Lower lobe of right lung (tissue), 2 donors: ENCODE results near the gene FLRT1. TPM values are rescaled to one million over a fixed set of nuclear protein-coding genes. Genes with fewer than 3 reads are reported as not detected.

Source experiments
- ATAC-seq, 2 donors: fragments of 200-7000 bp; cut with Tn5 transposase; one replicate each; pipeline ENCODE4 v1.9.1; 2020 to 2022; ENCODE audit warnings: mild to moderate bottlenecking in 2 of 2, moderate library complexity in 2 of 2
- DNase-seq: peaks from one replicate; pipeline ENCODE4 v3.0.0-alpha.2; 2020
- H3K27ac ChIP-seq: fragments of 200-600 bp; one replicate; pipeline ENCODE4 v1.8.0; 2022
- H3K27me3 ChIP-seq: fragments of 200-600 bp; one replicate; pipeline ENCODE4 v1.8.0; 2022; ENCODE audit warnings: low read depth
- H3K36me3 ChIP-seq: fragments of 200-600 bp; one replicate; pipeline ENCODE4 v1.8.0; 2022; ENCODE audit warnings: mild to moderate bottlenecking
- H3K4me1 ChIP-seq: fragments of 200-600 bp; one replicate; pipeline ENCODE4 v1.8.0; 2022
- H3K4me3 ChIP-seq: fragments of 200-600 bp; one replicate; pipeline ENCODE4 v1.8.0; 2022; ENCODE audit warnings: mild to moderate bottlenecking
- H3K9me3 ChIP-seq: fragments of 200-600 bp; one replicate; pipeline ENCODE4 v1.8.0; 2022
- CTCF ChIP-seq: fragments of 200-600 bp; IDR thresholded peaks from one replicate; pipeline ENCODE4 v1.8.0; 2022; ENCODE audit warnings: antibody characterized with exemption, mild to moderate bottlenecking
- intact Hi-C: fragments of 100-400 bp; cut with DNase I; formaldehyde crosslinking; loops from one replicate; pipeline ENCODE4 v1.11.0; 2022
- total RNA-seq: library from RNA; stranded (reverse); fragmentation: NEBNext Ultra II Directional; extraction: Animal tissue kit (Norgen Biotek cat#: 25700); gene quantifications from one replicate; pipeline ENCODE4 v1.2.1, GENCODE V29; 2021
- donor health status: DM: no; HTN: yes; CAD: no; lungs with severe emphysema.

Gene FLRT1
- total RNA-seq, 1 donor from 2014 or later, result not detected

GRCh38 chr11:64022125-64022784 is 13.5 kb upstream of the FLRT1 start:
- intact Hi-C loops, result no loop called here
- no peak for TF ChIP-seq CTCF
- H3K27ac ChIP-seq, result no peak overlapping the region
- no peaks in the 10 kb centered on the region for H3K4me1 ChIP-seq
- H3K36me3 ChIP-seq, result no peaks in the 10 kb centered on the region
- ATAC-seq (no peak), DNase-seq (no peak)
- no peak overlapping the region for H3K4me3 ChIP-seq
- no peaks in the 10 kb centered on the region for H3K27me3 ChIP-seq
- H3K9me3 ChIP-seq, result no peaks in the 10 kb centered on the region

- Histone ChIP-seq H3K4me1 (peaks cover 12% of the 10 kb centered on the region), H3K36me3 (no peaks in the 10 kb centered on the region), H3K9me3 (no peaks in the 10 kb centered on the region), H3K4me3 (no peak overlapping the region), H3K27ac (no peak overlapping the region), H3K27me3 (no peaks in the 10 kb centered on the region)
- DNase-seq (no peak), ATAC-seq (no peak)
- intact Hi-C loops, result no loop called here
- no peak for TF ChIP-seq CTCF
These were observed 11.7 kb upstream of the FLRT1 start for GRCh38 chr11:64023712-64024710.

- no peak overlapping the region for H3K27ac ChIP-seq
- H3K4me3 ChIP-seq, result no peak overlapping the region
- DNase-seq (no peak), ATAC-seq (no peak)
- no peaks in the 10 kb centered on the region for H3K9me3 ChIP-seq
- H3K27me3 ChIP-seq, result no peaks in the 10 kb centered on the region
- intact Hi-C loops, result no loop called here
- no peak for TF ChIP-seq CTCF
- H3K4me1 ChIP-seq, result peaks cover 12% of the 10 kb centered on the region
- H3K36me3 ChIP-seq, result no peaks in the 10 kb centered on the region
These were observed 10.5 kb upstream of the FLRT1 start for GRCh38 chr11:64025205-64025604.

- no peaks in the 10 kb centered on the region for H3K27me3 ChIP-seq
- intact Hi-C loops, result no loop called here
- no peak for DNase-seq
These were observed 9.0 kb upstream of the FLRT1 start for GRCh38 chr11:64026575-64027205.

More at GRCh38 chr11:64026575-64027205, 9.0 kb upstream of the FLRT1 start:
- Histone ChIP-seq H3K36me3 (no peaks in the 10 kb centered on the region), H3K4me3 (no peak overlapping the region), H3K27ac (no peak overlapping the region), H3K4me1 (peaks cover 12% of the 10 kb centered on the region), H3K9me3 (no peaks in the 10 kb centered on the region)
- no peak for ATAC-seq
- TF ChIP-seq CTCF, result no peak
